Stimulated activated CD4-positive, alpha-beta T cell treated with anti-CD3 and anti-CD28 coated beads, Interleukin-4, amount 100 ng/mL, for 24 hours (primary cell): Measurements from ENCODE around the gene MCTP2.

Source experiments
- DNase-seq: peaks from one replicate; pipeline ENCODE4 v3.0.0-alpha.2; 2020

The MCTP2 gene

GRCh38 chr15:94362385-94363092 lies 131.2 kb downstream of the MCTP2 start:
- no peak for DNase-seq

- DNase-seq, result no peak
Observed at GRCh38 chr15:94363382-94363781, 132.0 kb downstream of the MCTP2 start.

- no peak for DNase-seq
Observed at GRCh38 chr15:94366781-94367180, 135.4 kb downstream of the MCTP2 start.

GRCh38 chr15:94367726-94368535 lies 136.6 kb downstream of the MCTP2 start:
- no peak for DNase-seq

- no peak for DNase-seq
Observed at GRCh38 chr15:94370206-94370935, 139.0 kb downstream of the MCTP2 start.

- no peak for DNase-seq
Observed at GRCh38 chr15:94370936-94371285, 139.6 kb downstream of the MCTP2 start.

- no peak for DNase-seq
Observed at GRCh38 chr15:94372821-94373220, 141.5 kb downstream of the MCTP2 start.

GRCh38 chr15:94375997-94376396 lies 144.6 kb downstream of the MCTP2 start:
- DNase-seq, result no peak

- no peak for DNase-seq
Observed at GRCh38 chr15:94379986-94380385, 148.6 kb downstream of the MCTP2 start.

GRCh38 chr15:94380798-94381197 lies 149.4 kb downstream of the MCTP2 start:
- no peak for DNase-seq

GRCh38 chr15:94381384-94381783 lies 150.0 kb downstream of the MCTP2 start:
- no peak for DNase-seq

- DNase-seq, result no peak
Observed at GRCh38 chr15:94383041-94383440, 151.7 kb downstream of the MCTP2 start.

- DNase-seq, result no peak
Observed at GRCh38 chr15:94383706-94384105, 152.3 kb downstream of the MCTP2 start.

GRCh38 chr15:94385441-94385840 lies 154.1 kb downstream of the MCTP2 start:
- no peak for DNase-seq

GRCh38 chr15:94386351-94386750 lies 155.0 kb downstream of the MCTP2 start:
- DNase-seq, result no peak

- DNase-seq, result no peak
Observed at GRCh38 chr15:94387442-94387841, 156.1 kb downstream of the MCTP2 start.

GRCh38 chr15:94387849-94388441 lies 156.6 kb downstream of the MCTP2 start:
- no peak for DNase-seq

- no peak for DNase-seq
Observed at GRCh38 chr15:94395640-94396039, 164.3 kb downstream of the MCTP2 start.

- no peak for DNase-seq
Observed at GRCh38 chr15:94397337-94397736, 166.0 kb downstream of the MCTP2 start.

- DNase-seq, result no peak
Observed at GRCh38 chr15:94398001-94398400, 166.6 kb downstream of the MCTP2 start.

GRCh38 chr15:94400526-94401298 lies 169.4 kb downstream of the MCTP2 start:
- DNase-seq, result no peak

- DNase-seq, result no peak
Observed at GRCh38 chr15:94403331-94403730, 172.0 kb downstream of the MCTP2 start.
